GM18909 (cell line): ENCODE measurements around the gene NTRK1.

Experiments
- ATAC-seq: cut with Tn5 transposase; IDR thresholded peaks from one replicate; pipeline ENCODE4 v1.9.1; 2021; ENCODE audit warnings: mild to moderate bottlenecking; ENCODE audit not compliant: unreplicated experiment, poor library complexity

Gene NTRK1

GRCh38 chr1:156928043-156928602, 67.5 kb downstream of the NTRK1 start:
- ATAC-seq, result no peak

- ATAC-seq, result no peak
These were observed 69.1 kb downstream of the NTRK1 start for GRCh38 chr1:156929596-156930238.

- no peak for ATAC-seq
These were observed 69.8 kb downstream of the NTRK1 start for GRCh38 chr1:156930483-156930882.
